HEK293T (cell line): ENCODE results near the gene NPIPB6.

ENCODE experiments used
- BHLHE40 ChIP-seq: fragments of 450-650 bp; IDR thresholded peaks from 2 replicates; pipeline ENCODE4 v1.6.1; 2016; ENCODE audit warnings: mild to moderate bottlenecking, moderate library complexity, borderline replicate concordance
- ELF4 ChIP-seq: fragments of 450-650 bp; IDR thresholded peaks from 2 replicates; pipeline ENCODE4 v1.6.1; 2017; ENCODE audit warnings: antibody characterized with exemption
- FOXK2 ChIP-seq: fragments of 450-650 bp; IDR thresholded peaks from 2 replicates; pipeline ENCODE4 v1.6.1; 2016; ENCODE audit warnings: mild to moderate bottlenecking
- PKNOX1 ChIP-seq: fragments of 450-650 bp; IDR thresholded peaks from 2 replicates; pipeline ENCODE4 v1.6.1; 2016
- SP1 ChIP-seq: fragments of 450-650 bp; IDR thresholded peaks from 2 replicates; pipeline ENCODE4 v1.6.1; 2017
- SUZ12 ChIP-seq: fragments of 450-650 bp; IDR thresholded peaks from 2 replicates; pipeline ENCODE4 v1.6.1; 2016; ENCODE audit warnings: mild to moderate bottlenecking
- TARDBP ChIP-seq: fragments of 450-650 bp; IDR thresholded peaks from 2 replicates; pipeline ENCODE4 v1.6.1; 2016

- no peak for TF ChIP-seq SP1
- no peak for TF ChIP-seq SUZ12
- TF ChIP-seq TARDBP: no peak
- no peak for TF ChIP-seq PKNOX1
- no peak for TF ChIP-seq BHLHE40
- TF ChIP-seq FOXK2: no peak
- TF ChIP-seq ELF4: no peak
These were observed 60.2 kb downstream of the NPIPB6 start for GRCh38 chr16:28303132-28303531.
